GM12875 (cell line): Measurements from ENCODE around the gene LMX1A.

ENCODE experiments used
- H3K4me3 ChIP-seq: one replicate; pipeline ENCODE4 v1.5.1; 2011; ENCODE audit warnings: low read depth, low read length, control low read depth
- CTCF ChIP-seq: IDR thresholded peaks from 2 replicates; pipeline ENCODE4 v1.5.1; 2011; ENCODE audit warnings: low read depth, mild to moderate bottlenecking, control low read depth, inconsistent platforms, low read length, moderate library complexity, borderline replicate concordance; ENCODE audit not compliant: insufficient read depth

The LMX1A gene

GRCh38 chr1:165392634-165393571 is 36.4 kb upstream of the LMX1A start:
- peak; percentile 94 for TF ChIP-seq CTCF

GRCh38 chr1:165389609-165390008 is 33.1 kb upstream of the LMX1A start:
- H3K4me3 ChIP-seq, result no peak overlapping the region
- no peak for TF ChIP-seq CTCF

More at GRCh38 chr1:165392634-165393571, 36.4 kb upstream of the LMX1A start:
- no peak overlapping the region for H3K4me3 ChIP-seq

- no peak overlapping the region for H3K4me3 ChIP-seq
These were observed 31.4 kb upstream of the LMX1A start for GRCh38 chr1:165387961-165388360.

GRCh38 chr1:165387505-165387904 is 31.0 kb upstream of the LMX1A start:
- no peak overlapping the region for H3K4me3 ChIP-seq

More at GRCh38 chr1:165387961-165388360, 31.4 kb upstream of the LMX1A start:
- TF ChIP-seq CTCF, result no peak

GRCh38 chr1:165383599-165384405 is 27.3 kb upstream of the LMX1A start:
- no peak for TF ChIP-seq CTCF
- H3K4me3 ChIP-seq, result no peak overlapping the region

More at GRCh38 chr1:165387505-165387904, 31.0 kb upstream of the LMX1A start:
- no peak for TF ChIP-seq CTCF

GRCh38 chr1:165383067-165383466 is 26.6 kb upstream of the LMX1A start:
- H3K4me3 ChIP-seq, result no peak overlapping the region
- no peak for TF ChIP-seq CTCF
